T-helper 17 cell (primary cell): ENCODE results near the gene FAM83C. TPM values are rescaled to one million over a fixed set of nuclear protein-coding genes. Genes with fewer than 3 reads are reported as not detected.

Source experiments
- ATAC-seq: fragments of 150-1000 bp; cut with Tn5 transposase; 2 replicates; pipeline ENCODE4 v1.10.0; 2021; ENCODE audit warnings: mild to moderate bottlenecking, moderate library complexity
- DNase-seq, 3 donors: peaks; one replicate each; pipeline versions ENCODE4 v3.0.0 to v3.0.0-alpha.2; 2020 to 2021
- H3K9me3 ChIP-seq: one replicate; pipeline ENCODE4 v1.7.0; 2013; ENCODE audit warnings: low read length, mild to moderate bottlenecking; ENCODE audit not compliant: control insufficient read depth, poor library complexity, severe bottlenecking
- H3K27ac Mint-ChIP-seq: one replicate; pipeline ENCODE4 v1.8.0; 2022; ENCODE audit warnings: mild to moderate bottlenecking, moderate library complexity, mixed read lengths
- H3K27me3 Mint-ChIP-seq: one replicate; pipeline ENCODE4 v1.8.0; 2022; ENCODE audit warnings: mixed read lengths
- H3K36me3 Mint-ChIP-seq: one replicate; pipeline ENCODE4 v1.8.0; 2022; ENCODE audit warnings: low read depth, mixed read lengths
- H3K4me1 Mint-ChIP-seq: one replicate; pipeline ENCODE4 v1.8.0; 2022; ENCODE audit warnings: mild to moderate bottlenecking, mixed read lengths
- H3K4me3 Mint-ChIP-seq: one replicate; pipeline ENCODE4 v1.8.0; 2022; ENCODE audit warnings: mild to moderate bottlenecking, moderate library complexity, mixed read lengths
- total RNA-seq, 4 donors: library from RNA in 2 of 4; stranded (reverse) in 2 of 4; gene quantifications; one replicate each; pipeline ENCODE4 v1.2.3 and lab custom pipeline; 2022 to 2026

Gene FAM83C
- total RNA-seq, 2 donors from 2014 or later = not detected

DNA sequence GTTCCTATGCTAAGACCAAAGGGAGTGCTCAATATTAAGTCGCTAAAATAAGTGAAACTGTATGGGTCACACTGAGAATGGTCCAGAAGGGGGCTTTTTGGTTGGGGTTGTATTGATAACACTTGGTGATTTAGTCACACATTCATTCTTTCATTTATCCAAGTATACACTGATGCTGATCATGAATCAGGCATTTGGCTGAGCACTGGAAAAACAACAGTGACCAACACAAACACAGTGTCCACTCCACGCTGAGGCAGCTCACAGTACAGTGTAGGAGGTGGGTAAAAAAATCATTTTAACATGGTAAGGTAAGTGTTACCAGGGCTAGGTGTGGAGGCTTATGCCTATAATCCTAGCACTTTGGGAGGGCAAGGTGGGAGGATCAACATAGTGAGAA lies 9.2 kb upstream of the FAM83C start:
- H3K4me1 Mint-ChIP-seq = peaks cover 8% of the 10 kb centered on the region
- H3K27ac Mint-ChIP-seq = peak overlapping the region; percentile 45
- no peak for ATAC-seq
- no peaks in the 10 kb centered on the region for H3K36me3 Mint-ChIP-seq
- peaks cover under 1% of the 10 kb centered on the region for H3K27me3 Mint-ChIP-seq
- H3K9me3 ChIP-seq = no peaks in the 10 kb centered on the region
- H3K4me3 Mint-ChIP-seq = no peak overlapping the region
- no peak for DNase-seq

- no peak overlapping the region for H3K27ac Mint-ChIP-seq
- no peak for DNase-seq
- peaks cover 9% of the 10 kb centered on the region for H3K27me3 Mint-ChIP-seq
- H3K4me3 Mint-ChIP-seq = no peak overlapping the region
- no peaks in the 10 kb centered on the region for H3K9me3 ChIP-seq
- H3K36me3 Mint-ChIP-seq = no peaks in the 10 kb centered on the region
- peaks cover 8% of the 10 kb centered on the region for H3K4me1 Mint-ChIP-seq
- ATAC-seq = no peak
Measured at GRCh38 chr20:35300469-35301262, 8.4 kb upstream of the FAM83C start.

- DNase-seq (no peak), ATAC-seq (no peak)
- no peaks in the 10 kb centered on the region for H3K9me3 ChIP-seq
- Mint-ChIP-seq H3K4me1 (peaks cover 10% of the 10 kb centered on the region), H3K36me3 (no peaks in the 10 kb centered on the region), H3K4me3 (no peak overlapping the region), H3K27ac (no peak overlapping the region), H3K27me3 (peaks cover 13% of the 10 kb centered on the region)
Measured at GRCh38 chr20:35299780-35300179, 7.6 kb upstream of the FAM83C start.

- no peaks in the 10 kb centered on the region for H3K36me3 Mint-ChIP-seq
- no peak overlapping the region for H3K4me3 Mint-ChIP-seq
- H3K27ac Mint-ChIP-seq = no peak overlapping the region
- no peaks in the 10 kb centered on the region for H3K9me3 ChIP-seq
- ATAC-seq (no peak), DNase-seq (no peak)
- H3K4me1 Mint-ChIP-seq = peaks cover 6% of the 10 kb centered on the region
- peaks cover 18% of the 10 kb centered on the region for H3K27me3 Mint-ChIP-seq
Measured at GRCh38 chr20:35298264-35298663, 6.0 kb upstream of the FAM83C start.

DNA sequence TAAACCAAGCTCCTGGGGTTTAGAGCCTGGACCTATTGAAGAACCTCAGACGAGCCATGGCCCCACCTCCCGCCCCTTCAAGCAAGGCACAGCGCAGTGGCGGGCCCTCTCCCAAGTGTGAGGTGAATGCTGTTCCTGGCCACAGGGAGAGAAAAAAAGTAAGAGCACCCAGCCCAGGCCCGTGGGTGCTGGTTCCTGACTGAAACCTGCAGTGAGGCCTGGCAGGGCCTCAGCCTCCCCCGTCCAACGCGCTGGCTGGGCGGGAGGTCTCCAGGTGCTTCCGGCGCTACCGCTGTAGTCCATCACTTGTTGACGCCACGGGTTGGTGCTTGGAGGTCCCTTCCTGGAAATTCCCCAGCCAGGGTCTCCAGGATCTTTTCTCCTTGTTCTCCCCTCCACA lies 5.5 kb upstream of the FAM83C start:
- H3K27me3 Mint-ChIP-seq = peaks cover 23% of the 10 kb centered on the region

DNA sequence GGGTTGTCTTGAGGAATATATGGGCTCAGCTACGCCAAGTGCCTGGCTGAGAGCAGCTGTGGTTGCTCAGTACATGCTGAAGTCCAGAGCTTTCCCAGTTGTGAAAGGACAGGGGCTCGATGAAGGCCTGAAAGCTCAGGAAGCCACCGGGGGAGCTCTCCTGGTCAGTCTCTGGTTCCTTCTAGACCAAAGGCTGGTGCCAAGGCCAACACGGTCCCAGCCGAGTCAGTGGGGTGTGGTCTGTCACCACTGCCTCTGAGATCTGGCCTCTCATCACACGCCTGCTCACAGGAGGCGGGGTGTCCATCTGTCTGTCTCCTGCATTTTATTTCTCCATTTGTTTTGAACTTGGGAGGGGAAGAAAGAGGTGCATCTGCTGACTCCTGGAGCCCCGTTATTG lies 4.9 kb upstream of the FAM83C start:
- Mint-ChIP-seq H3K27ac (no peak overlapping the region), H3K4me3 (no peak overlapping the region), H3K27me3 (peaks cover 27% of the 10 kb centered on the region), H3K36me3 (no peaks in the 10 kb centered on the region), H3K4me1 (peaks cover 6% of the 10 kb centered on the region)
- no peak for ATAC-seq
- H3K9me3 ChIP-seq = no peaks in the 10 kb centered on the region
- DNase-seq = no peak

More for the DNA sequence above, 5.5 kb upstream of the FAM83C start:
- no peak overlapping the region for H3K27ac Mint-ChIP-seq
- peaks cover 6% of the 10 kb centered on the region for H3K4me1 Mint-ChIP-seq
- H3K4me3 Mint-ChIP-seq = no peak overlapping the region
- no peak for ATAC-seq
- no peaks in the 10 kb centered on the region for H3K9me3 ChIP-seq
- H3K36me3 Mint-ChIP-seq = no peaks in the 10 kb centered on the region
- no peak for DNase-seq

DNA sequence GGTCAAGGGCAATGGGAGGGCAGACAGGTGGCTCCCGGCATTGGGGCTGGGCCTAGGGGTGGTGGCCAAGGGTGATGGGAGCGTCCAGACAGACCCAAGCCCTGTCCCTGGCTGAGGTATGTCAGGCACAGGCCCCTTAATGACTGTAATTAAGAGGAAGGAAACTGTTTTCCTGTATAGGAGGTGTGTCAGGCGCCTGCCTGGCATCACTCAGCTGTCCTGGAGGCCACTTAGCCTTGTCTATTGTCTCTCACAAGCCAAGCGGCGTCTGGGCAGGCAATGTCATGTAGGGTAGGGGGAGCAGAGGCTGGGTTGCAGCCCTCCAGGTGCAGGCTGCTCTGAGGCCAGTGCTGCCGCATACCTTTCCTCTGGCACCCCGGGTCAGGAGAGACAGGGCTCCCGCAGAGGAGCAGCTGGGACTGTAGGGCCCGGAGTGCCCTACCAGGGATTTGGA lies 3.9 kb upstream of the FAM83C start:
- Mint-ChIP-seq H3K4me3 (no peak overlapping the region), H3K27ac (no peak overlapping the region), H3K4me1 (peaks cover 6% of the 10 kb centered on the region), H3K27me3 (peaks cover 28% of the 10 kb centered on the region), H3K36me3 (no peaks in the 10 kb centered on the region)
- no peak for ATAC-seq
- H3K9me3 ChIP-seq = no peaks in the 10 kb centered on the region
- no peak for DNase-seq

- H3K4me3 Mint-ChIP-seq = no peak overlapping the region
- DNase-seq (no peak), ATAC-seq (no peak)
- H3K4me1 Mint-ChIP-seq = peaks cover 6% of the 10 kb centered on the region
- H3K9me3 ChIP-seq = no peaks in the 10 kb centered on the region
- H3K27me3 Mint-ChIP-seq = peaks cover 32% of the 10 kb centered on the region
- no peak overlapping the region for H3K27ac Mint-ChIP-seq
- H3K36me3 Mint-ChIP-seq = no peaks in the 10 kb centered on the region
Measured at GRCh38 chr20:35295674-35296073, 3.4 kb upstream of the FAM83C start.

DNA sequence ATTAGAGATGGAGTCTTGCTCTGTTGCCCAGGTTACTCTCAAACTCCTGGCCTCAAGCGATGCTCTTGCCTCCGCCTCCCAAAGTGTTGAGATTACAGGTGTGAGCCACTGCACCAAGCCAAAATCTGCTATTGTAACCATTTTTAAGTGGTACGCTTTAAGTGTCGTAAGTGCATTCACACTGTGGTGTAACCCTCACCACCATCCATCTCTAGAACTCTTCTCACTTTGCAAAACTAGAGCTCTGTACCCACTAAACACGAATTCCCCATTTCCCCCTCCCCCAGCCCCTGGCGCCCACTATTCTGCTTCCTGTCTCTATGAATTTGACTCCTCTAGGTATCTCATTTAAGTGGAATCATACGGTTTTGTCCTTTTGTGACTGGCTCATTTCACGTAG lies 2.8 kb upstream of the FAM83C start:
- H3K9me3 ChIP-seq = no peaks in the 10 kb centered on the region
- Mint-ChIP-seq H3K36me3 (no peaks in the 10 kb centered on the region), H3K27me3 (peaks cover 32% of the 10 kb centered on the region), H3K4me3 (no peak overlapping the region), H3K4me1 (peaks cover 6% of the 10 kb centered on the region), H3K27ac (no peak overlapping the region)
- no peak for DNase-seq
- ATAC-seq = no peak

GRCh38 chr20:35294293-35294685 lies 2.1 kb upstream of the FAM83C start:
- H3K9me3 ChIP-seq = no peaks in the 10 kb centered on the region
- ATAC-seq (no peak), DNase-seq (no peak)
- Mint-ChIP-seq H3K27ac (no peak overlapping the region), H3K4me1 (peaks cover 2% of the 10 kb centered on the region), H3K27me3 (peaks cover 32% of the 10 kb centered on the region), H3K36me3 (no peaks in the 10 kb centered on the region), H3K4me3 (no peak overlapping the region)

- DNase-seq (no peak), ATAC-seq (no peak)
- Mint-ChIP-seq H3K4me1 (peaks cover 2% of the 10 kb centered on the region), H3K27me3 (peaks cover 32% of the 10 kb centered on the region), H3K4me3 (no peak overlapping the region), H3K27ac (no peak overlapping the region), H3K36me3 (no peaks in the 10 kb centered on the region)
- H3K9me3 ChIP-seq = no peaks in the 10 kb centered on the region
Measured at GRCh38 chr20:35293303-35294292, 1.4 kb upstream of the FAM83C start.

DNA sequence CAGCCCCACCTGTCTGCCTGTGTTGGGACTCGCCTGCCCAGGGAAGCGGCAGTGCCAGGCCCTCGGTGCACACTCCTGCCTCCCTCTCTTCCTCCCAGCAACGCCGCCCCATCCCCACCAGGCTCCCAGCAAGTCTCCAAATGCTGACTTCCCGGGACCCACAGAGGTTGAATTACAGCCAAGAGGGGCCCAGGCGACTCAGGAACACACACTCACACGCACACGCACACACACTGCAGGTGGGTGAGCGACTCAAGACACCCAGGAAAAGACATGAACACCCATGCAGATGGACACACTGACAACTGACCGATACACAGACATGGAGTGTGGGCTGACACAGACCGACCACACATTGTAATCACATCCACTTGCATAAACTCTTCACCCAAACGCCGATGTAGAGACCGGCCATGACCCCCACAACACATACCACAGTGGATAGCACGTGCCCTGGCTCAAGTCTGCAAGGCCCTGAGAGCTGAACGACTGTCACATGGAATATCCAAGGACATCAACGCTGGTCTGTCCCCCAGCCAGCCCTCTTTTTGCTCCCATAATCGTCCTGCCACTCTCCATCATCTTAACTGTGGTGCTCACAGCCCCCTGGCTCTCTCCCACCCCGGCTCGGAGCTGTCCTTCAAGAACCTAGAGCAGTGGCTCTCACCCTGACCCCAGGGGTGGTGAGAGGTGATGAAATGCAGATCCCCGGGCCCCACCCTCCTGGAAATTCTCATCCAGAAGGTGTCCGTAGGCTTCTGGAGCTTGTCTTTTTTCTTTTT lies 470 bp upstream of the FAM83C start:
- DNase-seq = no peak
- Mint-ChIP-seq H3K36me3 (no peaks in the 10 kb centered on the region), H3K27ac (no peak overlapping the region), H3K27me3 (peaks cover 32% of the 10 kb centered on the region), H3K4me1 (peaks cover 2% of the 10 kb centered on the region), H3K4me3 (no peak overlapping the region)
- H3K9me3 ChIP-seq = no peaks in the 10 kb centered on the region
- ATAC-seq = no peak
